GM21717 (cell line): ENCODE data around the gene SRCAP.
A peak's percentile ranks its signal among the peaks of the same experiment; 100 is the strongest.

Experiments
- ATAC-seq: cut with Tn5 transposase; IDR thresholded peaks from one replicate; pipeline ENCODE4 v1.9.1; 2021; ENCODE audit warnings: mild to moderate bottlenecking, moderate library complexity; ENCODE audit not compliant: unreplicated experiment

Gene SRCAP

DNA sequence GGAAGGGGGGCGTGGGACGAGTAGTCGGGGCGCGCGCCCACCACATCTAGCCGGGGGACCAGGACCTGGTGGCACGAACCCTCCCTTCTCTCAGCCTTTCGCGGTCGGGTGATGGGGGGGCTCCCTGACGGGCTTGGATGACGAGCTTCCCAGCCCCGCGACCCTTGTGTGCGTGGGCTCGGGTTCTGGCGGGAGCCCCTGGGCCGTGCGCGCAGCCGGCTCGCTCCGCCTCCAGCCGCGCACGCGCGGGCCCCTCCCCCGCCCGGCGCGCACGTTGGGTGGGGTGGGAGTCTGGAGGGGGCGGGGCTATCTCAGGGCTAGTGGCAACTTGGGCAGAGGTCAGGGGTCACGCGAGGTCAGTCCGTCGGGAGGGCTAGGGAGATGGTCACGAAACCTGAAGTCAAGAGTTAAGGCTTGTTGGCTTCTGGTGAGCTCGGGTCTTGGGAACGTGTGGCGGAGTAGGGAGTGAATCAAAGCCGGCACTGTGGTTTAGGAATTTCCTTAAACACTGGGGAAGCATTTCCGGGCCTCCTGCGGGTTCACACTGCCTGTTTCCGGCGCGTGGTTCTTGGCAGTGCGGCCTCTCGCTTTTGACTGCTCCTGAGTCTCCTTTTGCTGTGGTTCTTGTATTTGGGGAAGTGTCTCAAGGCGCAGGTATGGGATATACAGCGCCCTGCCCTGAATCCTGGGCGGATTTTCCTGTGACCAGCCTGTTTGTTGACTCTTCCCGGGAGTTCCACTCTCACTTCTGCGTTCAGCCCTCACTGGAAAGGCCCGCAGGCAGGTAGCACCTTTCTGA, at the start of gene SRCAP:
SRCAP (plus strand) TSS at position 356 of the 799 bp plus-strand sequence. CDS start 1,654 bp downstream, outside the sequence.
- ATAC-seq, result peak; percentile 30

DNA sequence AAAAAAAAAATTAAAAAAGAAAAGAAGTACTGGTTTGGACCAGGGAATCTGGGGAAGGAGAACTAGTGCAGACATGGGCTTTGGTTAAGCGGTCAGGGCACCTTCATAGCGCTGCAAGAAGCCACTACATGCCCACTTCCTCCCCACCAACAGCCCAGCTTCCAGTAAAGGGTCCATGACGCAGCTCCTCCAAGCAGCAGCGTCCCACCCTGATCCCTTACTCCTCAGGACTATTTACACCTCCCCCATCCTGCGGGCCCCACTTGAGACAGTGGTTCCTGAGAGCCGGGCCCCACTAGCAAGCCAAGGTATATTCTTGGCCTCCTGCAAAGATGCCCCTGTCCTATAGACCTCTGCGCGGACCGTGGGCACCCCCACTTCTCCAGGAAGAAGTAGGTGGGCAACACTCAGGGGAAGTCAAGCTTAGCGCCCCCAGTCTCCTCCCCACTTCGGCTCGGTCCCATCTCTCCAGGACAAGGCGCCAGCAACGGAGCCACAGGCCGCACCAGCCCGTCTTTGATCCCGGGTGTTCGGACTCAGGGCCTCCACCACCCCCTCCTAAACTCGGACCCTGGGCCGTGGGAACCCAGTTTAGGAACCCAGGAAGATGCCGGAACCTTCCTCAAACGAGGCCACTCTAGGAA, 49.1 kb upstream of the SRCAP start:
- no peak for ATAC-seq

DNA sequence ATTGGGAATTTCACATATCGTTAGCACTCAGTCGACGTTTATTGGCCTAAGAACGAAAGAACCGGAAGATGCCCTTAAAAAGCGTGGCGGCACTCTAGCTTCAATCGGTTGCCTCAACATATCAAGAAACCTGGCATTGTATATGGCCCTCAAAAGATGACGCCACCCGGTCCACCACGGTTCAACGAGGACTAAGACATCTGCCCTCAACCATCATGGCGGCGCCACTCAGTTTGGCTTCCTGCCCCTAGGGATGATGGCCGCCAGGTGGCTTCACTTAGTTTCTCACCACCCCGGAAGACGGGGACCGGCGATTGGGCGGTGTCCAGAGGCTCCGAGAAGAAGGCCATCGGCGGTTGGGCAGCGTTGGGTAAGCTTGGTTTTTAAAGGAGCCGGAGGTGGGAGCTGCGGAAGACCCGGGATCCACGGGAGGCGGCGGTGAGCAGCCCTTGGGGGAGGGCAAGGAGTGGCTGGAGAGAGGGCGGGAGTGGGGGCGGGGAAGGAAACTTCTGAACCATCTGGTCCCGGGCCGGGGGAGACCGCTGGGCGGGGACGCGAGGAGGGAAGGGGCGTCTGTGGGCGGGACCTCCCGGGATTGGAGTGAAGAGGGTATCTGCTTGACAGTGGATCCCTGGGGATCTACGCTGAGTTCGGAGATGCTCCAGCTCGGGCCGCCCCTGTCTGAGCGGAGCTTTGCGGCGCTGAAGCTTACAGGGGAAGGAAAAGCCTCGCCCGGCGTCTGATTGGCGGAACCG, 48.4 kb upstream of the SRCAP start, which contains the start of gene PRR14:
PRR14 (plus strand) TSS at position 592 of the 755 bp plus-strand sequence. CDS start 686 bp downstream, outside the sequence.
- ATAC-seq, result peak; percentile 64

DNA sequence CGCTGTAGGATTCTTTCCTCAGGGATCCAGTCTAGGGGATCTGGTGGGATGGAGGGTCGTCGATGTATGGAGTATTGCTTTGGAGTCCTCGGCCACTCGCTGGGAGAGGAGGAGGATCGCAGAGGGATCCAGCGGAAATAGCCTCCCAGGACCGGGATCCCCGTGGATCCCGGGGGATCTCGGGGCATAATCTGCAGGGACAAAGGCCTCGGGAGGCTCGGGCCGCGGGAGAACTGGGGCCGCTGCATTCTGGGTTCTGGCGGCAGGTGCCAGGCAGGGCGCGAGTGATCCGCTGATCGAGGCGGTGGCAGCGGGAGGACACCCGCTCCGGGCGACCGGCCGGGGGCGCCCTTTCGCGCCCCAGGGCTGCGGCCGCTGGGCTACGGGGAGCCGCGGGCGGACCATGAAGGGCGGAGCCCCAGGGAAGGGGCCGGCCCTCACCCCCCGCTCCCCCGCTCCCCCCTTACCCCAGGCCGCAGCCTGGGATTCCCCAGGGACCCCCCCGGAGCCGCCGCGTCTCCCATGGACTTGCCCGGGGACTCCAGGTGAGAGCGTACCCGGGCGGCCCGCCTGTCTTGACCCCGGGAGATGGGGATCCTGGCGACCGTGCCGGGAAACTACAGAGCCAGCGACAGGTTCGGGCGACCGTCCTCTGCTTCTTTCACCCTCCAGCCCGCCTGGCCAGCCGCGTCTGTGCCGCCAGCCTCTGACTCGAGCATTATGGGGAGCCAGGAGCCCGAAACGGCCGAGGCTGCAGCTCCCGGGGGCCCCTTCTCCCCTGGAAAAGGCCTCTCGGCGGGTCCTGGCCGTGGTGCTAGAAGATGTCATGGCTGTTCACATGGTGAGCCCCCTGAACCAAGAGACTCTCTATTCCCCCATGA, 47.6 kb upstream of the SRCAP start:
- ATAC-seq, result peak; percentile 39

DNA sequence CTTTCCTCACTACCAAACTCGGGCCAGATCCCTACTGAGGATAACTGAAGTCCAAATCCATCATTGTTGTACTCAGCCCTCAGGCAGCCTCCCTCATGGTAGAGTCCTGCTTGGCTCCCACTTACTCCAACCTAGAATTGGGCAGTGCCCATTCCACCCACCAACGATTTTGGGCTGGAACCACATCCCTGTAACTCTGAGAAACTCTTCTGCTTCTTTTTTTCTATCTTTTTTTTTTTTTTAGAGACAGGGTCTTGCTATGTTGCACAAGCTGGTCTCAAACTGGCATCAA, 47.0 kb upstream of the SRCAP start:
- ATAC-seq, result no peak

DNA sequence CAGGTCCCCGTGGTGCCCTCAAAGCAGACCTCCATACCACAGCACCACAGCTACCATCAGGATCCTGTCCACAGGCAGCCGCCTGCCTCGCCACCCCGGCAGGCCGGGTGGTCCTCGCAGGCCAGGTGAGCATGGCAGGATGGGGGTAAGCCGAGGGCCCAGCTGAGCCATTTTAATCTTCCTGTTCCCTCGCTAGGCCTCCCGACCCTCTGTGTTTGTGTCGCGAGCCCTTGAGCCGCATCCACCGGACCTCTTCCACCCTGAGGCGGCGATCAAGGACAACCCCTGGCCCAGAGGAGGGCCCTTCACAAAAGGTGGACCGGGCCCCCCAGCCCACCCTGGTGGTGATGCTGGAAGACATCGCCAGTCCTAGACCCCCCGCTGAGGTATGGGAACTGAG, 46.3 kb upstream of the SRCAP start:
- ATAC-seq, result no peak

DNA sequence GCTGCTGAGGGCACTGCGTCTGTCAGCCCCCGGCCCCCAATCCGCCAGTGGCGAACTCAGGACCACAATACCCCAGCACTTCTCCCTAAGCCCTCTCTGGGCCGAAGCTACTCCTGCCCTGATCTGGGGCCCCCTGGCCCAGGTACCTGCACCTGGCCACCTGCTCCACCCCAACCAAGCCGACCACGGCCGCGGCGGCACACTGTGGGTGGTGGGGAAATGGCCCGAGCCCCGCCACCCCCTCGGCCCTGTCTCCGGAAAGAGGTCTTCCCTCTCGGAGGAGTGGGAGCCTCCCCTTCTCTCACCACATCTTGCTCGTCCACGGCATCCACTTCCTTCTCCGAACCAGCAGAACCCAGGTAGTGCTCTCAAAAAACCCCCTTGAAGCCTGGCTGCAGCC, 44.1 kb upstream of the SRCAP start:
- no peak for ATAC-seq

DNA sequence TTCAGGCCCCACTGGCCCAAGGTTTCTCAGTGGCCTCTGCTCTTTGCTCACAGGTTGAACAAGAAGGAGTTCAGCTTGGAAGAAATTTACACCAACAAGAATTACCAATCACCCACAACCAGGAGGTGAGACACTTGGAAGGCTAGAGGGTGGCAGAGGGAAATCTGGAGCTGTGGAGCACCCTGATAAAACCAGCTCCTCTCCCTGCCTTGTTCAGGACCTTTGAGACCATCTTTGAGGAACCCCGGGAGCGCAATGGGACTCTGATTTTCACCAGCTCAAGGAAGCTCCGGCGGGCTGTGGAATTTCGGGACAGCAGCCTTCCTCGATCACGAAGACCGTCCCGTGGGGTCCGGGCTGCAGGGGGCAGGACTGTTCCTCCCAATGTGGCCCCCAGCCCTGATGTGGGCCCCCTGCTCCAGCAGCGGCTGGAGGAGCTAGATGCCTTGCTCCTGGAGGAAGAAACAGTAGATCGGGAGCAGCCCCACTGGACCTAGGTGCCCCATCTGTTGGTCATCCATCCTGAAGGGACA, 43.1 kb upstream of the SRCAP start:
- ATAC-seq, result no peak

DNA sequence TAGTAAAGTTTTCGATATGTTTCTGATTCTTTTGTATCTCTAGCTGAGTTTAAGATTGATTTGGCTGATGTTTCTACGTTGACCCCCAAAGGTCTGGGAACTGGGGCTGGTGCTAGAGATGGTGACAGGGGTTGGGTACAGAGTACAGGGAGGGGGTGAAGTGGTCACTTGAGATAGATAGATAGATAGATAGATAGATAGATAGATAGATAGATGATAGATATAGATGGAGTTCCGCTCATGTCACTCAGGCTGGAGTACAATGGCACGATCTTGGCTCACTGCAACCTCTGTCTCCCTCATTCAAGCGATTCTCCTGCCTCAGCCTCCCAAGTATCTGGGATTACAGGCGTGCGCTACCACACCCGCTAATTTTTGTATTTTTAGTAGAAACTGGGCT, 42.6 kb upstream of the SRCAP start:
- ATAC-seq, result no peak

DNA sequence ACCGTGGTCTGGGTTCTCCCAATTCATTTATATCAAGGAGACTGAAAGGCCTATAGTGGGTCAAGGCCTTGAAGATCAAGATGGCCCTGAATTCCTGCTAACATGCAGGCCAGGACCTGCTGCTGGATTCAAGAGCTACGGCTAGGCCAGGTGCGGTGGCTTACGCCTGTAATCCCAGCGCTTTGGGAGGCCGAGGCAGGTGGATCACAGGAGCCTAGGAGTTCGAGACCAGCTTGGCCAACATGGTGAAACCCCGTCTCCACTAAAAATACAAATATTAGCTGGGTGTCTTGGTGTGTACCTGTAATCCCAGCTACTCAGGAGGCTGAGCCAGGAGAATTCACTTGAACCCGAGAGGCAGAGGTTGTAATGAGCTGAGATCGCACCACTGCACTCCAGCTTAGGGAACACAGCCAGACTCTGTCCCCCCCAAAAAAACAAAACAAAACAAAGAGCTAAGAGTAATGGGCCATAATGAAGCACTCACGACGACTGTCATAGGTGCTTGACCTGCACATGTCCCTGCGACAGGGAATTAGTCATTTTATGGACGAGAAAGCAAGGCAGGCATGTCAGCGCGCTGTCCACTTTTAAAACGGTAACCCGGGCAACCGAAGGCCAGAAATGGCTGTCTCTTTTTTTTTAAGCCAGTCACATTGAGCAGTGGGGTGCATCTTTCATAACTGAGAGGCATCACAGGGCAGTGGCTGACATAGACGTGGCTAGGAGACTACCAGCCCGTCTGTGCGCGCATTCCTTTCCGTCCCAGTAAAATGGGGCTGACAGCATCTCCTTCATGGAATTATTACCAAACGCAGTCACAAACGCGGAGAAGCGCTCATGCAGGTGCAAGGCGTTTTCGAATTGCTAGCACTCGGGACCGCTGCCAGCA, 41.8 kb upstream of the SRCAP start:
- no peak for ATAC-seq

DNA sequence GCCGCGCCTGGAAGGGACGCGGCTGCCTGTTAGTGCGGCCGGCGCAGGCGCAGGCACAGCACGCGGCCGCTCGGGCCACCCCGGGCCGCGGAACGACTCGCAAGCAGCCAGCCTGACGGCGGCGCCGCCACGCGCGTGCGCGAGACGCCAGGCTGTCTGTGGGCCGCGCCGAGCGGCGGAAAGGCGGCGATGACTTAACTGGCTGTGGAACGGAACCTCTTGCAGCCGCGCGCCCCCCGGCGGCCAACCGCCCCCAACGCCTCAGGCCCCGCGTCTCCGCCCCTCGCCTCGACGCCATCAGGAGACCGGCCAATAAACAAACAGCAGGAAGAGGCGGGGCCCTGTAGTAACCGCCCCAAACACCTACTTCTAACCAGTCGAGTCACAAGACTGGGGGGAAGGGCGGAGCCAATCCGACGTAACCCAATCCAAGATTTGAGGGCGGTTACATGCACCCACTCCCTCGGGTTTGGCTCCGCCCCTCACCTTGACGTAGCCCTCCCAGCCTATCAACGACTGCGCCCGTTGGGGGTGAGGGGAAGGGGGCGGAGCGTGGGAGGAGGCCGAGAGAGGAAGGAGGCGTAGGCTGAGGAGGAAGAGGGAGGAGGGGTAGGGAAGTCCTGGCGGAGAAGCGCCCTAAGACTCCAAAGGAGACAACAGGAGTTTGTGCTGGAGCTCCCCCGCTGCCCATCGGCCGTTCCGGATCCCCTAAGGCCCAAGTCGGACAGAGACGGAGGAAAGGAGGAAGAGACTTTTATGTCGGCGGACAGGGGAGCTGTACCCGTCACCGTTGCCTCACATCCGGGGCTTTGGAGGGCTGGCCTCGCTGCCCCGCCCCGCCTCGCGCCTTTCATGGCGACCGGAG, 40.9 kb upstream of the SRCAP start, which contains the start of gene FBRS:
FBRS (plus strand) TSS at position 566 of the 865 bp plus-strand sequence. CDS start 1,088 bp downstream, outside the sequence.
- peak; percentile 61 for ATAC-seq

DNA sequence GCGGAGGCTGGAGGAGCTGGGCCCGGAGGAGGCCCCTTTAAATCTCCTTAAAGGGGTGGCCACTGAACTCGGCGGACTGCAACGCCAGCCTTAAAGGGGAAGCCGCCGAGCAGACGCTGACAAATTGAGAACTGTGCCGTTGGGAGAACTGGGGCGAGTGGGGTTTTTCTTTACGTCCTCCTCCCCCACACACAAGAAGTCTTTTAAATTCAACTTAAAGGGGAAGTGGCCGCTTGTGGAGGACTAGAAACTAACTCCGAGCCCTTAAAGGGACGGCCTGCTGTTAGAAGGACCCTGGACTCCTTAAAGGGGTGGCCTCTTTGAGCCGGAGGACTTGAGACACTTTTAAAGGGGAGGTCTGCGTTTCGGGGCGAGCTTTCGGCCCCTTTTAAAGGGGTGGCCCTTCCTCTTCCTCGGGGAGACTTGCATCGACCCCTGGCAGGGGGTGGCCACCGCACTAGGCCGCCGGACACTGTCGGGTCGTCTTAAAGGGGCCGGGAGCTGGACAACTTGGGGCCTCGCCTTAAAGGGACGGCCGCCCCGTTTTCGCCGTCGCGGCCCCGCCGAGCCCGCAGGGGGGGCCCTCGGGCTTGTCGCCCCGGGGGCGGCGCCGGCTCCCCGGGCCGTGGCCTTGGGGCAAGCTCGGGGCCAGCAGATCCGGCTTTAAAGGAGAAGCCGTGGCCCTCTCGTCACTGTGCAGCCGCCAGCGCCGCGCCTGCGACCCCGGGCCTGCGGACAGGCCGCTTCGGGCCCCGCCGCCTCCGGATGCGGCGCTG, 40.1 kb upstream of the SRCAP start:
- peak; percentile 30 for ATAC-seq

DNA sequence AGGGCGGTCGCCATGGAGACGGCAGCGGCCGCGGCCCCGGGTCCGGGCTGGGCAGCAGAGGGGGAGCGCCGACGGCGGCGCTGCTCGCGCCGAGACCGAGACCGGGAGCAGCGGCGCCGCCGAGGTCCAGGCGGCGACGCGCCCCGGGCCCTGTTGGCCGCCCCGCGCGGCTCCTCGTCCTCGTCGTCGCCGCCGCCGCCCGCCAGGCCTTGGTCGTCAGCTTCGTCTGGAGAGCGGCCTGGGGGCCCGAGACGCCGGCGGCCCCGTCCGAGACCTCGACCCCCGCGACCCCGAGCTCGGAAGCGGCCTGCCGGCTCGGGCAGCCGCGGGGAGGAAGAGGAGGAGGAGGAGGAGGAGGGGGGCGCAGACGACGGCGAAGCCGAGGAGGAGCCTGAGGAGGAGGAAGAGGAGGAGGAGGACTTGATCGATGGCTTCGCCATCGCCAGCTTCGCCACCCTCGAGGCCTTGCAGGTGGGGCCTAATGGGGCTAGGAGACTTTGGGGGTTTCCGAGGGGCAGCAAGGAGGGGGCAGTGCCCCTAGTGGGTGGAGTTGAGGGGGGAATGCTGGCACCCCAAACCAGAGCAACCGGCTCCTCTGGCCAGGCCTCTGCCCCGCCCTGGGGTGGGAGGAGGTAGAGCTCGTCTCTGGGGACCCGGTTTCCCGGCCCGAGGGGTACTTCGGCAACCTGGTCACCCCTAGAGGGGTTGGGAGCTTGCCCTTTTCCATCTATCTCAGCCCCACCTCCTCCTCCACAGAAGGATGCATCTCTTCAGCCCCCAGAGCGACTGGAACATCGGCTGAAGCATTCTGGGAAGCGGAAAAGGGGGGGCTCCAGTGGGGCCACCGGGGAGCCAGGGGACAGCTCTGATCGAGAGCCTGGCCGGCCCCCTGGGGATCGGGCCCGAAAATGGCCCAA, 39.2 kb upstream of the SRCAP start:
- no peak for ATAC-seq

DNA sequence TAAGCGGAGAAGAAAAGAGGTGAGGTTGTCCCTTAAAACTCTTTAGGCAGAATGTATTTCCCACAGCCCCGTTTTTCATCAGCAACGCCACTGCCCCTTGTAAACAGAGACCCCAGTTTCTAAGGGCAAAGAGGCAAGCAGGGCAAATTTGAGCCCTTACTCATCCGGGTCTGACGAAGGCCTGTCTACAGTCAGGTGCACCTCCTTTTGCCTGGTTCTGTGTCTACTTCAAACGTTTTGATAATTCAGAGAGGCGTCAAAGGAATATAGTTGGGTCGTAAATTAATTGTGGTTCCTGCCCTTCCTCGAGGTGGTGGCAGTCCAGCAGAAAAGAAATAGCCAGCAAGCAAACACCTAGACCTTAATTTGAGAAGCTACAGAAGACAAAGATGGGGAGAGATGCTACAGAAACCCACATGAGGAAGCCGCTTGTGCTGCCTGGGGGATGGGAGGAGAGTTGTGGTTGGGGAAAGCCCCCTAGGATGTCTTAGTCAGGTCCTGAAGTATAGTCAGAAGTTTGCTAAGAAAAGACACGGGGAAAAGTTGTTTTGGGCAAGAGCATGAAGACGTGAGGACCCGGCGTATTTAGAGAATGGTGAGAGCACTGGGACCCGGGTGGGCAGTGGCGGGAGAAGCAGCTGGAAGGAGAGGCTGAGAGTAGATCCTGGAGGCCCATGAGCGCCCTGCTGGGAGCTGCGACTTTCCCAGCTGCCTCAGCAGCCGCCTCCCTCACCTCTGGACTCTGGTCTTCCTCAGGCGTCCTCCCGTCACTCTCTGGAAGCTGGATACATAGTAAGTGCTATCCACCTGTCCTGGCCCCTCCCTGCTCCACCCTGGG, 38.3 kb upstream of the SRCAP start:
- ATAC-seq, result no peak

DNA sequence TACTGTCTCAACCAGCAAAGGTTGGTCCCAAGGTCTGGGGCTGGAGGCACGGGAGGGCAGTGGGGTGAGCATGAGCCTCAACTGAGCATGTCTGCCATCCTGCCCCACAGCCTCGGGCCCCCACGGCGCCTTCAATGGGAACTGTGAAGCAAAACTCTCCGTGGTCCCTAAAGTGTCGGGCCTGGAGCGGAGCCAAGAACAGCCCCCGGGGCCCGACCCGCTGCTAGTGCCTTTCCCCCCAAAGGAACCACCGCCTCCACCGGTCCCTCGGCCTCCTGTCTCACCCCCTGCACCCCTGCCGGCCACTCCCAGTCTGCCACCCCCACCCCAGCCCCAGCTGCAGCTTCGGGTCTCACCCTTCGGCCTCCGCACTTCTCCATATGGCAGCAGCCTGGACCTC, 36.5 kb upstream of the SRCAP start:
- ATAC-seq, result no peak

DNA sequence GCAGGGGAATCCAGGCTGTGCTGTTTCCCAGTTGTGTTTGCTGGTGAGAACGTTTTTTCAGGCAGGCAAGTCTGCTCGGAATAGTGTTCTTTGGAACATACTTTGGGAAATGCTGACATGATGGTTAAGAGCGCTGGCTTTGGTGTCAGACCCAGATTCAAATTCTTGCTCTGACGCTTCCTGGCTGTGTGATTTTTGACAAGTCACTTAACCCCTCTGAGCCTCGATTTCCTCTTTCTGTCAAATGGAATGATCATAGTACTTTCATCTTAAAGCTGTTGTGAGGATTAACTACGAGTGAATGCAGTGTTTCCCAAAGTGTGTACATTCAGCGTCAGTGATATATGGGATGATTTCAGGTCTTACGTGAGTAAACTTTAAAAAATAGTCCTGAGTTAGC, 35.9 kb upstream of the SRCAP start:
- no peak for ATAC-seq
